Umbilical cord (tissue), 2 donors: ENCODE data around the gene GALNTL6. TPM values are rescaled to one million over a fixed set of nuclear protein-coding genes. Genes with fewer than 3 reads are reported as not detected.

Experiments
- DNase-seq: peaks from one replicate; pipeline ENCODE4 v3.0.0-alpha.2; 2015; ENCODE audit warnings: low spot score
- total RNA-seq: library from RNA; depleted of rRNA; stranded (reverse); fragments of >200 nt; gene quantifications from one replicate; pipeline ENCODE4 v1.2.3, GENCODE V29; 2014; ENCODE audit warnings: low replicate concordance; ENCODE audit not compliant: insufficient read depth

Gene GALNTL6
- total RNA-seq, 1 donor from 2014 or later = 6.5 TPM

DNA sequence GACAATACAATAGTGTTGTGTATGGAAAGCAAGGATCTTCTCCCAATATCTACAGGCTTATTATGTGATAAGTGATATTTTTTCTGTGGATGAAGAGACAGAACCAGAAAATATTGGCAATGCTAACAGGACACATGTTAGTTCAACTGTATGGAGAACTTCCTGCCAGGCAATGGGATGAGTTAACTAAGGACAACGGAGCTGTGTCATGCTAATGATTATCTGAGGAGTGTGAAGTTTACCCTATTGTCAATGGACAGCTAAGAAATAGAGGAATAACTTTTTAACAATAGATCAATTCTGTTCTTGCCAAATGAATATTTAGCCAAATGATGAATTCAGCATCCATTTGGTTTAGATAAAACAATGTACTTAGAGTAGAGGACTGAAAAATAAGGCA is 180.0 kb downstream of the GALNTL6 start:
- DNase-seq = no peak

DNA sequence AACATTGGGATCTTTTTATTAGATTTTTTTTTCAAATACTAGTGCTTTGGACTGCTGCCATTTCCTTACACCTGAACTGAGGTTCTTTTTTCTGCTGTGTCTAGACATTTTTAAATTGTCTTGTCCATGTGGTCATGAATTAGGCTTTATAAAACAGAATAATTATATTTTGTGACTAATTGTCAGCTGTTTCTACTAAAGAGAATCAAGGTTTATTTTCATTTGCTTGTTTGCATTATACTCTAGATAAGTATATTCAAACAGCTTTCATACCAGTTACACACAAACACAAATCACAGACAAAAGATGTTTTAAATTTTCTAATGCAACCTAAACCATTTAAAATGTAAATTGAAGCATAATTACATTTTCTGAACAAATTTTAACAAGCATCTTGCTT is 194.7 kb downstream of the GALNTL6 start:
- DNase-seq = no peak

DNA sequence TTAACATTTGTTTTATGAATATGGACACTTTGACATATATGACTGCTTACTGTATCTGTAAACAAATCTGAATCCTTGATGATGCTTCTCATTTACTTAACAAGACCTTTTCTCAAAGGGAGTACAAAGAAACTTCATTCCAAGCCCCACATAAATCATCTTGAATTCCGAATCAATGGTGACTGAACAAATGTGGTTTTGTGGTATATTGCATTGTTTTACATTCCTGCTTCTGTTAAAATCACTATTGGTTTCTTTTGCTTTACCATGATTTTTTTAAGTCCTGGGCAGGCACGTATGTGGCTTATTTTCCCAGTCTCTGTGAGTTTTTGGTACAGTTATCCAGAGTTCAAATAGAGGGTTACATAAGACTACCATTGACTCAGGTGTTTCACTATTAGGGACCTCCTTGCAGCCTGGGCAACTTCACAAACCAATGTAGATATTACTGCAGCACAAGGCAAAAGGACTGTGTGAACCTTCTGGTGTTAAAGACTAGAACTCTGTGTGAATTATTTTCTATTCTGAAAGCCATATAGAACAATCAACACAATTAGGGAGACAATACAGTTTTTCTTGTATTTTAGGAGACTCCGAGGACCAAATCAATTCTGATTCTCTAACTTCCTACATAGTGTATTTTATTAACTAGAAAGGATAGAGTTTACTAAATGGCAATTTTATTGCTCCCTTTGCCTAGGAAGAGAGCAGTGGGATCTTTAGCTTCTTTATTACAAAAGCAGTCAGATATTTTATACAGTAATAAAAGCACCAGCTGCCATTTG is 196.4 kb downstream of the GALNTL6 start:
- DNase-seq = no peak

DNA sequence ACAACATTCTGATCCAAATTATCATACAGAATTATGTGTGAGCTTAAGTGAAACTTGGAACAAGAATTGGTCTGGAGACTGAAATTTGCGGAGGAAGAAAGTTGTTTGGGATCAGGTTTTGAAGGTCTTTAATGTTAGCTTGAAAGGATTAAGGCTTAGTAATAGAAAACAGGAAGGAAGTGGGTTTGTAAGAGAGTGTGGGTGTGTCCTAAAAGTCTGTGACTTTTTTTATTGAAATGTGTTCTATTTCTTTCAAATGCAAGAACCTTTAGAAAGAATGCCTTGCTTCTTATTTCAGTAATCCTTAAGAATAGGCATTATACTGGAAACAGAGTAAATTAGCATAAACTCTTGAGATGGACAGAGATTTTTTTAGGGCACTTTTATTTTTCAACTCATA is 198.0 kb downstream of the GALNTL6 start:
- DNase-seq = no peak

DNA sequence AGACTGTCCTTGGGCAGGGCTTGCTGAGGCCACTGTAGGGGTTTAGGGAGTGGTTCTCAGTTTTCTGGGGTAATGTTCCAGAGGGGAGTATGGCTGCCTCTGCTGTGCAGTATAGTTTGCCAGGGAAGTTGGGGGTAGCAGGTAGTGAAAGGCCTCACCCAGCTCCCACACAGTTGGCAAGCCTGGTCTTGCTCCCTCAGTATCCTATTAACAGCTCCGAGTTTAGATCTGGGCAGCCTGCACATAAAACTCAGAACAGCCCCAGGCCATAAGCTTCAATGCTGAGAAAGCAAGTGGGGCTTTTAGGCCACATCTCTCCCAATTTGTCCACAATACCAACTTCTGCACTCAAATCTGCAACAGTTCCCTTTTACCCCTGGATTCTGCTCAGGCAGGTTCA is 205.2 kb downstream of the GALNTL6 start:
- DNase-seq = no peak

DNA sequence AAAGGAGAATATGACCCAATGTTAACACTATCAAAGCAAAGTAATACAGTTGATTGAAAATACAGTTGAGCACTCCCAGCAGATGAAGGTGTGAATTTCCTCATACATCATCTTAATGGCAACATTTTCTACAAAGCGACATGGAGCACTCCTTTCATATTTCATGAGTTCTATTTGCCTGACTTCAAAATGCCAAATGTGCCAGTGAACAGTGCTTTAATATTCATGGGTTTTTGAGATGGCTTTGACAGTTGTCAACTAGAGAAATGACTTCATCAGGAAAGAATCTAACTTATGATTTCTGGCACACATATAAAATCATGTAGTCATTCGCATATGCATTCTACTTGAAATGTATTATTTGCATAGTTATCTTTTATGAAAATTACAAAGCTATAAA is 222.4 kb downstream of the GALNTL6 start:
- DNase-seq = no peak

DNA sequence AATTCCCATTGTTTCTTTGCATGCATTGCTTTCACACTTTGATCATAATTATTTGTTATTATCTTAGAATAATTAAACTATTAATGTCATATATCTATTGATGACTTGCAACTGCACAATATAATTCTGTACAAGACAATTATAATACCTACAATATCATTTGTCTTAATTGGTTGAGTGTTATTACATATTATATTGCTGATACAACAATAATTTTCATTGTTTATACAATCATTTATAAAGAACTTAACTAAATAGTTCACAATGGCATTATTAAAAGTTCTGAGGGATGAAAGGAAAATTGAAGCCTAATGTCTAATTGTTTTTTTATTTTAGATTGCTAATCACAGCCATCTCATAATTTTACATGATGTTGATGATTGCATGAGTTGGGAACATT is 227.6 kb downstream of the GALNTL6 start:
- DNase-seq = no peak

DNA sequence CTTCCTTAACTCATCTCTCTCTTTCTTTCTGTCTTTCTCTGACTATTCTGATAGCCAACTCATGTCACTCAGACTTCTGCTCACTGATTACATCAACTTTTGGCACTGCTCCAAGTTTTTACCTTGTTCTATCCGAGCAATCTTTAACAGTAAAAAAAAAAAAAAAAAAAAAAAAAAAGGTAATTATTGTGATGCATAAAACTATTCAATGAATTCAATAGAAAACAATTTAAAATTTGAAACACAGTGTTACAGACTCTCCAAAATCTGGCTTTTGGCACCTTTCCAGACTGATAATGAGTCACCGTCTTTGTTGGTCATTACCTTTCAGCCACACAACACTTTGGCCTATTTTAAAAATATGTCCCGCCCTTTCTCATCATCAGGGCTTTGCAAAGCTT is 229.5 kb downstream of the GALNTL6 start:
- DNase-seq = peak; percentile 5

DNA sequence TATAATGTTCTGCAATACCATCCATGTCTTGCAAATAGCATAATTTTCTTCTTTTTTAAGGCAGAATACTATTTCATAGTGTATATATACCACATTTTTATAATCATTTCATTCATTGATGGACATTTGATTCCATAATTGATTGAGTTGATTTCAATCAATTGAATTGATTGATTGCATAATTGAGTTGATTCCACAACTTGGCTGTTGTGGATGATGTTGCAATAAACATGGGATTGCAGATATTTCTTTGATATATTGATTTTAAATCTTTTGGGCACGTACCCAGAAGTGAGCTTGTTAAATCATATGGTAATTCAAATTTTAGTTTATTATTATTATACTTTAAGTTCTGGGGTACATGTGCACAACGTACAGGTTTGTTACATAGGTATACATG is 232.8 kb downstream of the GALNTL6 start:
- DNase-seq = no peak

DNA sequence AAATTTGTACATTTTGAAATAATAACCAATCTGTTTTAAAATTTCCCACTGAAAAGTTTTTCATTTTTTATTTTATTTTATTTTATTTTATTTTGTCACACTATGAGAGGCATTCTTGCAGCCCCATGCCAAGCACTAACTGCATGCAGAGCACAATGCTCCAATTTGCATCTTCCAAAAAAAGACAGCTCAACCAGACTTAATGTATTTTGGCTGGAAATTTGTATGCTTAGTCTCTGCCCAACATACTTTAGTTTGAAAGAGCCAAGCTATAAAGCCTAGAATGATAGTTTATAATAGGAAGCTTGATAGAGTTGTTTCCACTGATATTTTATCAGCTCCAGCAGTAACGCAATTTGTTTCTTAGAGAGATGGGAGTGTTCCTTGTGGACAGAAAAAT is 235.5 kb downstream of the GALNTL6 start:
- no peak for DNase-seq

DNA sequence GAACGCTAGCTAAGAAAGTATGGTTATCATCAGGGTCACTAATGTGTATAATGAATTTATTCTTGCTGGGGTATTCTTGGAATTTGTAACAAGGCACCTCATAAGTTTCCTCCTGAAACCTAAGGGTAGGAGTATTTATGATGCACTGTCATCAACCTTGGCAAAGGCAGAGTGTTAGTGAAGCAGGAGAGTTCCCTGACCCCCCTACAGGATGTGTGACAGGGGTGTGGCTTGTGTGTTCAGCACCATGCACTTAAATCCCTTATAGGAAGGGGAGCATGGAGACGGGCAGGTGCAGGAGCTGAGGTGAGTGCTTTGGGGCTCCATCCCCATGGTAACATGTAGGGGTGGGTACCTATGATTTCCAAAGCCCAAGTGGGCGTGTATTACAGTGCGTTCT is 237.7 kb downstream of the GALNTL6 start:
- DNase-seq = no peak

DNA sequence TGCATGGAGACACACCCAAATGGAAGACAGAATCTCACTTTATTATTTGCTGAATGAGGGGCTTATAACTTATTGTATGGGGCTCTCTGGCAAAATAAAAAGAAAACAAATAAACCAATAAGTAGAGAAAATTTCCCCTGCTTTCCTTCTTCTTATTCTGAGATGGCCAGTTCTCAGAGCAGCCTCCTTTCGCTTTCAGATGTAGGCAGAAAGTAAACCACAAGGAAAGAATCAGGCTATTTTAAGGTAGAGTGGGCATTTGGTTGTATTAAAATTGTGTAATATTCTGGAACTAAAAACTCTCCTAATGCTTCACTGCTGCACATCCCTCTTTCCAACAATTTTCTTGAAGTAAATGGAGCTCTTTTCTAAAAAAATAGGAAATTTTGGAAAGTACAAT is 241.8 kb downstream of the GALNTL6 start:
- DNase-seq = no peak

DNA sequence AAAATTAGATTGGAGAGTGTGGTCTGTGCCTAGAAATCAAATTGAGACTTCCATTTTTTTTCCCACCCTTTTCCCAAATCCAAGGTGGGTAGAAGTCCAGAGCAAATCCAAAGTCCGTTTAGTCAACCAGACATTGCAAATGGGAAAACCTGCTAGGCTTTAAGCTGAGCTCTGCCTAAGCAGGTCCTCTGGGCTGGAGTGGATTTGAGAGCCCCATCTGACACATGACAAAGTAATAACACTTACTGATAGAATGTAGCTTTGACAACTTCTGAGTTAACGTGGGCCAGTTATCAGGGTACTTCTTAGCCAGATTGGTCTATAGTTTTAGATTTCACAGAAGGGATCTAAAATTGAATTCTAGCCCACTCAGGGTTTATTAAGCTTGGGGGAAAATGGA is 242.3 kb downstream of the GALNTL6 start:
- DNase-seq = no peak

DNA sequence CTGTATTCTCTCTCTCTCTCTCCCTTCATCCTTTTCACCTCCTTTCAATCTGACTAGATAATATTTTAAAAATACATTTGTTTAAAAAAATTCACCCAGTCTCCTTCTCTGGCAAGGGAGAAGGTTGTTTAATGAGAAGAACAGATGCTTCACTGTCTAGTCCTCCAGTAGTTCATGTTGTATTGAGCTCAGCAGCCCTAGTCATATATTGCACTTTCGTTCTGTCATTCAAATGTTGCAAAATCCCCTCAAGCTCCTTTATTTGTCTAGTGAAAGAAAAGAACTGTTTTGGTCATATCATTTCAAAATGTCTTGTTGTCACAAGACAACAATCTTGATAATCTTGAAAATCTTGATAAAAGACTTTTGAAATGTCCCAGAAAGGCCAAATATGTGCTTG is 248.0 kb downstream of the GALNTL6 start:
- no peak for DNase-seq

DNA sequence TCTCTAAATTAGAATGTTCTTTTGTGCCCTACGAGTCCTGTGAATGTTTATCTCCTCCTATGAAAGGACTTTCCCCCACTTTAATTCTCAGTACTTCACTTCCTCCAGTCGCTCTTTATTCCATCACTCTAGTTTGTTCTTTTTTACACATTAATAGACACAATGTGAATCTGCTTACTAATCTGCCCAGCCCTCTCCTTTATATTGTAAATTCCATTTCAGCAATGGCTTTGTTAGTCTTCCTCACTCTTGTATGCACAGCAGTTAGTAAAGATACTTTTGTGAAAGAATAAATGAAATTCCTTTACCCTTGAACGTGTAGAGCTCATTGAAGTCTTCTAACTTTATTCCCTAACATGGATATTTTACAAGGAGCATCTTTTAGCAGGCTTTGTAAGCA is 255.3 kb downstream of the GALNTL6 start:
- no peak for DNase-seq

DNA sequence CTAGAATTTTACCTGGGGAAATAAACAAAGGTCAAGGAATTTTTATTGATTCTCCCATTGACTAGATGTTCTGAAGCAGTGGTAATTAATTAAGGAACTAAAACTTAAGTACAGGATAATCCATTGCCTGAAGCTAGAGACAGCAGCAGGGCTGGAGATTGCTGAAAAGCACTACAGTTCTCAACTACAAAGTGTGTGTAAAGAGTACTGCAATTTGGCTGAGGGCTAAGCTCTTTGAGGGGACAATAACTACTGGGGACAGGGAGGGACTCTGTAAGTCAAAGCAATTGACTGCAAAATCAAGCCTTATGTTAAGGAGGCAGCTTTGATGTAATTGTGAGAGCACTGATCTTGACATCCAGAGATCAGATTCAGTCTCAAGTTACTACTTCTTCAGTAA is 260.4 kb downstream of the GALNTL6 start:
- no peak for DNase-seq

DNA sequence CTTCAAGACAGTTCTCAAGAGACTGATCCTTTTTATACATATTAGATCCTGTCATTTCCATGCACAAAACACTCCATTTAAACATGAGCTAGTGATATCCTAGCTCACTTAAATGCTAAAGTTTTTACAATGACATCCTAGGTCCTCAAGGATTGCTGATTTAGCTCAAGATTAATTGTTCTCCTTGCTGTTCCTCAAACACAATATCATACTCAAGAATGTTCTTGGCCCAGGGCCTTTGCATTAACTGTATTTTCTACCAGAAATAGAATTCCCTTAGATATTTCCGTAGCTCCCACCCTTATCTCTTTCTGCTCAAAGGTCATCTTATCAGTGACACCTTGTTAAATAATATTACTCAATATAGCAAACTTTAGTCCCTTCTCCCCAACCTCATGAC is 270.1 kb downstream of the GALNTL6 start:
- DNase-seq = no peak

DNA sequence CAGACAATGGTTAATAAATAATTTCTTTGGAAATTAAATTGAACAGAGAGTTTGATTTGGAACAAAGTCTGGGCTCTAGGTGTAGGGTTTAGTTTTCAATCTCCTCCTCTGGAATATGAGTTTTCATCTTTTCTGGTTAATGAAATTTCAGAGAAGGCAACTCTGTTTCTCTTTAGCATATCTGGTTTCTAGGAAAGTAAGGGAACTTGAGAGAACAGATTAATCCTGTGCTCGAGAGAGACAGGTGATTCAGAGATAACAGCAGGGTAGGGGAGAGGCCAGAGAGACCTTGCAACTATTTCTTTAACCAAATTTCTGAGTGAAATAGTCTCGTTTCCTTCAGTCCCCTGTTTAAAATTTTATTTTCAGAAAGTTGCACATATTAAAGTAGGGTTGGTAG is 275.4 kb downstream of the GALNTL6 start:
- no peak for DNase-seq

DNA sequence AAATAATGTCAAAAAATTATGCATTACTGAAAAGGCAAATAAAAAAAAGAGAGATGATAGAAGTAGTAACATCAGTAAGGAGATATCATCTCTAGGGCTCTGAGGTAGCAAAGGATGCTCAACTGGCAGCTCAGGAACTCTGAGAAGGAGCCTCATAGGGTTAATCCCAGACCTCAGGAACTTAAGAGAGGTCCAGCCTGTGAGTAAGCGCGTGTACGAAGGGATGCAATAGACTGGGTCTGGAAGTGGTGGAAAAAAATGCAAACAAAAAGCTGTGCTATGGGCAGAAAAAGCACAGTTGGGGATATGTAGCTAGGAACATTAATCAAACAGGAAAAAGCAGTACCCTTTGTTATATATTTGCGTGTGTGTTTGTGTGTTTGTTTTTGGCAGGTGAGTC is 282.0 kb downstream of the GALNTL6 start:
- DNase-seq = no peak

DNA sequence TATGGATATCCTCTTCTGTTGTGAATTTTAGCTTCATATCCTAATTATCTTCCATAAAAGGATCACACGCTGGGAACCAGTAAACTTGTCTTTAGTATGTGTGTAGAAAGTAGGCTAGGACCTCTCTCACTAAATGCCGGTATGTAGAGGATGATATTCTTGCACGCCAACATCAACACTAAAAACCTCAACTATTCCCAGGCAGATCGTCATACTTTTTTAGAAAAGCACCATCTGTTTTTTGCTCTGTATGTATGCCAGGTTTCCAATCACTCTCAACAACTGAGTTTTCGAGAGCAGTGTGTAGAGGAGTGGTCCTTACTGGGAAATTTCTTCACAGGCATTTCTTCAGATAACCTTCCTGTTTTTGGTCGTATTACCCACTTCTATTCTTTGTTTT is 283.6 kb downstream of the GALNTL6 start:
- DNase-seq = no peak

DNA sequence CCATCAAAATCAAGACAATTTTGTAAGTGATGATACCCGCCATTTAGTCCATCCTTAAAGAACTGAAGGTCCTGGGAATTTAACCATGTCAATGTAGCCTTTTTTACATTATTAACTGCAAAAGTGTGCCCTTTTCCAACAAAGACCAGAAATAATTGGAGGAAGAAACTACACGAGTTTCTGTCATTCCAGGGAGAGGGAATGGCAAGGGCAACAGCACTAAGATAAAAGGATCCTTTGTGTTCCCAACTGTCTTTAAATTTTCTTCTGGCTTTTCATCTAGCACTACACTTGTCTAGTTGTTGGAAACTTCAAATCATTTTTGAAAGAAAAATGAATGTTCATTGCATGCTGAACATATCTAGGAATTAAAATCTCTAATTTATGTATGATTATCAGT is 286.2 kb downstream of the GALNTL6 start:
- DNase-seq = no peak

DNA sequence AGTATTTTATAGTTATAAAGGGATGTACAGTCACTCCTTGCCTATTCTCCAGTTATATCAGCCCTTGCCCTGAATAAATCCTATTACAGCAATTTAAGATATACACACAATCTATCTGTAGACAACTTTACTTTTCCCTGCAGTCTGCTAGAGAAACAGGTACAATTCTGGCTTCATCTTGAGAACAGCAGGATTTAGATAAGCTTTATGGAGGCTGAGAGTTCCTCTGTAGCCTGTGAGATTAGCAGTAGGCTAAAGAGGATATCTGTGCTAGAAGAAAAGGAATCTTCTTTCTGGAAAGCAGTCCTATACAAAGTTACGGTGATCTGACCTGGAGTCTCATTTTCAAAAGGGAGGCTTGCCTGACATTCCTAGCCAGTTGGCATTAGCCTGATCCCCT is 290.3 kb downstream of the GALNTL6 start:
- DNase-seq = peak; percentile 57

DNA sequence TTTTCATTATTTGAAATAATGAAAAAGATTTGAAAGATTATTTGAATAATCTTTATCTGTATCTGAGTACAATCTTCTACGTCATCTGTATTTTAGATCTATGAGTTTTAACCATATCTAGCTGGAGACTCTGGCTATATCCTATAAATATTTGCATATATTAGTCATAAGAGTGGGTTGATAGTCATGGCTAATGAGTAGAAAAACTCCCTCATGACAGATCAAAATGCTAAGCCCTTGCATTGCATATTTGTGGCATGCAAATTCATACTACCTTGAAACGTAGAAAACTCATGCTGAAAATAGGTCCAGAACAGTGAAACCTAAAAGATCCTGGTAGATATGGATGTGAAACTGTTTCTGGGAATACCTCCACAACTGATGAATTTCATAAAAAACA is 291.3 kb downstream of the GALNTL6 start:
- DNase-seq = no peak

DNA sequence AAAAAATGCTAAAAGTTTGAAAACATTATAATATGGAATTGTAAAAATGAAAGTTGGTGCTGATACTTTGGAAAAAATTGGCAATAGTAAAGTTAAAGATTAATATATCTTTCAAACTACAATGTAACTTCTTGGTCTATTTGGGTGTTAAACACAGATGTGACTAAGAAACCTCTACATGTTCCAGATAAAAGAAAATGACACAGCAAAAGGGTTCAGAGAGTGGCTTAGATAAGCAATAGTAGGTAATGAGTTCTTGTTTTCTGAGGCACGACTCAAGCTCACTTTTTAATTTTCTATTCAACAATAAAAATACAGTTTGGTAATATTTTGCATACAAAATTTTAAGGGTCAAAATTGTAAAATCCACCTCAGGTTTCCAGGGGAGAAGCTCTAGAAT is 292.7 kb downstream of the GALNTL6 start:
- DNase-seq = no peak
